Transverse colon (tissue), 4 donors: ENCODE data around the gene NPM1.

Experiments used
- CTCF ChIP-seq, 5 experiments: fragments of 200-600 bp in 3 of 5; fragments of 450-650 bp in 2 of 5; sonication (generic) in 3 of 5; IDR thresholded peaks; 1 replicate in 2 of 5; 2 replicates in 3 of 5; pipeline ENCODE4 v1.5.1; 2016 to 2017; ENCODE audit warnings: antibody characterized with exemption in 5 of 5, inconsistent platforms in 3 of 5, mild to moderate bottlenecking in 2 of 5, moderate library complexity in 1 of 5
- POLR2AphosphoS5 ChIP-seq, 3 donors: sonication (generic); formaldehyde crosslinking; IDR thresholded peaks; one replicate each; pipeline ENCODE4 v1.6.1; 2016; ENCODE audit warnings: antibody characterized with exemption in 3 of 3

DNA sequence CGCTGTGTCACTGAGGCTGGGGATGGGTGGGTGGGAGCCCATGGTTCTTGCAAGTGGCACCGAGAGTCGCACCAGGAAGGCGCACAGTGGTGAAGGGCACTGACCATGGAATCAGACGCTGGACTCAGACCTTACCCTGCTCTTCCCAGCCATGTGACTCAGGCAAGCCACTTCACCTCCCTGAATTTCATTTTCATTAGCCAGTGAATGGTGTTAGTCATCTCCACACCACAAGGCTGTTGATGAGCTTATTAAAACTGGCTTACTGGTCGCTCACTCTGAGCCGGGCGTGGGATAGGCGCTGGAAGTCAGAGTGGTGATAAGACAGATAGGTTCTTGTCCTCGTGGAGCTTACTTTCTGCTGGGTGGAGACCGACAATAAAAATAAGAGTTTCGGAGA, 56.9 kb downstream of the NPM1 start:
- TF ChIP-seq POLR2AphosphoS5 (IDR thresholded peaks at IDR 0.05) (no peak), CTCF (IDR thresholded peaks at IDR 0.05) (no peak)
